Sigmoid colon (tissue), 3 donors: Measurements from ENCODE around the gene MAP3K7CL.

ENCODE experiments used
- POLR2A ChIP-seq, 2 donors: fragments of 450-650 bp; IDR thresholded peaks; one replicate each; pipeline ENCODE4 v1.6.1; 2016; ENCODE audit warnings: antibody characterized with exemption in 2 of 2, mild to moderate bottlenecking in 2 of 2, moderate library complexity in 2 of 2
- TF ChIP-seq, protein P1 (sequence below), 4 experiments: fragments of 450-650 bp in 3 of 4; fragments of 200-600 bp in 1 of 4; IDR thresholded peaks; one replicate each; pipeline ENCODE4 v1.5.1; 2016 to 2019; ENCODE audit warnings: antibody characterized with exemption in 4 of 4, mild to moderate bottlenecking in 3 of 4, moderate library complexity in 2 of 4

DNA sequence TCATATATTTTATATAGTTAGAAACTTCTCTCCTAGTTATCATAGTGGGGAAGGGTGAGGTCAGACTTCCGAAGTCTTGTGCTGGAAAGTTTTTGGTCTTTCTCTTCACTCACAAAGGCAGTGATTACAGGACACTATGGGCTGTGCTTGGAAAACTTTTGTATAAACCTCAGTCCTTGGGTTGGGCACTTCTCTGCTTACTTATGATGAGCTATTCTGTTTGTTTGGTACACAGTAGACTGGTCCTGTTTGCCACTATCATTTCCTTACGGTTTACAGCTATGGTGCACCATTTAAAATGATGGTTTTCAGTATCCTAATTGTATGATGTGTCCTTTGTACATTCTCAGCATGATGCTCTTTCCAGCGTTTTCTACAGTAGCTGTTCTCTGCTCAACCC is 75.5 kb downstream of the MAP3K7CL start:
- TF ChIP-seq, protein P1, sequence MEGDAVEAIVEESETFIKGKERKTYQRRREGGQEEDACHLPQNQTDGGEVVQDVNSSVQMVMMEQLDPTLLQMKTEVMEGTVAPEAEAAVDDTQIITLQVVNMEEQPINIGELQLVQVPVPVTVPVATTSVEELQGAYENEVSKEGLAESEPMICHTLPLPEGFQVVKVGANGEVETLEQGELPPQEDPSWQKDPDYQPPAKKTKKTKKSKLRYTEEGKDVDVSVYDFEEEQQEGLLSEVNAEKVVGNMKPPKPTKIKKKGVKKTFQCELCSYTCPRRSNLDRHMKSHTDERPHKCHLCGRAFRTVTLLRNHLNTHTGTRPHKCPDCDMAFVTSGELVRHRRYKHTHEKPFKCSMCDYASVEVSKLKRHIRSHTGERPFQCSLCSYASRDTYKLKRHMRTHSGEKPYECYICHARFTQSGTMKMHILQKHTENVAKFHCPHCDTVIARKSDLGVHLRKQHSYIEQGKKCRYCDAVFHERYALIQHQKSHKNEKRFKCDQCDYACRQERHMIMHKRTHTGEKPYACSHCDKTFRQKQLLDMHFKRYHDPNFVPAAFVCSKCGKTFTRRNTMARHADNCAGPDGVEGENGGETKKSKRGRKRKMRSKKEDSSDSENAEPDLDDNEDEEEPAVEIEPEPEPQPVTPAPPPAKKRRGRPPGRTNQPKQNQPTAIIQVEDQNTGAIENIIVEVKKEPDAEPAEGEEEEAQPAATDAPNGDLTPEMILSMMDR (IDR thresholded peaks at IDR 0.05): no peak
- TF ChIP-seq POLR2A (IDR thresholded peaks at IDR 0.05): no peak
